CD4-positive, alpha-beta T cell treated with Interleukin-15 for 1 hour (primary cell): Measurements from ENCODE around the gene ABCA5.
"Not testable (repeated sequence)": the region's sequence is repeated elsewhere in the genome, so short reads cannot be mapped to it uniquely, and the experiment has no call there.

ENCODE experiments used
- DNase-seq: peaks from one replicate; pipeline ENCODE4 v3.0.0-alpha.2; 2020

Gene ABCA5

GRCh38 chr17:69207151-69207550 lies 119.8 kb downstream of the ABCA5 start:
- DNase-seq: no peak

GRCh38 chr17:69198238-69198637 lies 128.7 kb downstream of the ABCA5 start:
- DNase-seq: no peak

- not testable (repeated sequence) for DNase-seq
Measured at GRCh38 chr17:69196105-69196653, 130.8 kb downstream of the ABCA5 start.
